ENCODE data around the gene METTL25.

Gene METTL25

GRCh38 chr12:82361461-82361915 is 3.2 kb downstream of the METTL25 start:
- no peak for TF ChIP-seq CTCF (IDR thresholded peaks at IDR 0.05; ENCODE audit: borderline replicate concordance, control extremely low read depth, extremely low read depth, insufficient read depth, missing control alignments)
- no peak for DNase-seq (ENCODE audit: low spot score)
- in situ Hi-C loops (cut with MboI; ENCODE audit: low sequenced_read_pairs, unreplicated experiment): no loop called here

GRCh38 chr12:82363990-82364389 is 5.7 kb downstream of the METTL25 start:
- no peak for TF ChIP-seq CTCF (IDR thresholded peaks at IDR 0.05; ENCODE audit: borderline replicate concordance, control extremely low read depth, extremely low read depth, insufficient read depth, missing control alignments)
- DNase-seq (ENCODE audit: low spot score): no peak
- in situ Hi-C loops (cut with MboI; ENCODE audit: low sequenced_read_pairs, unreplicated experiment): no loop called here

GRCh38 chr12:82366197-82366596 is 7.9 kb downstream of the METTL25 start:
- in situ Hi-C loops (cut with MboI; ENCODE audit: low sequenced_read_pairs, unreplicated experiment): no loop called here
- no peak for DNase-seq (ENCODE audit: low spot score)
- no peak for TF ChIP-seq CTCF (IDR thresholded peaks at IDR 0.05; ENCODE audit: borderline replicate concordance, control extremely low read depth, extremely low read depth, insufficient read depth, missing control alignments)

- DNase-seq (ENCODE audit: low spot score): no peak
- in situ Hi-C loops (cut with MboI; ENCODE audit: low sequenced_read_pairs, unreplicated experiment): loop anchor here (25.0 kb wide), 1 partner anchor 262 kb away; no protein-coding TSS in a partner anchor
- no peak for TF ChIP-seq CTCF (IDR thresholded peaks at IDR 0.05; ENCODE audit: borderline replicate concordance, control extremely low read depth, extremely low read depth, insufficient read depth, missing control alignments)
These were observed 16.9 kb downstream of the METTL25 start for GRCh38 chr12:82375201-82375600.

- TF ChIP-seq CTCF (IDR thresholded peaks at IDR 0.05; ENCODE audit: borderline replicate concordance, control extremely low read depth, extremely low read depth, insufficient read depth, missing control alignments): no peak
- in situ Hi-C loops (cut with MboI; ENCODE audit: low sequenced_read_pairs, unreplicated experiment): loop anchor here (25.0 kb wide), 1 partner anchor 258 kb away; no protein-coding TSS in a partner anchor
- no peak for DNase-seq (ENCODE audit: low spot score)
These were observed 20.7 kb downstream of the METTL25 start for GRCh38 chr12:82378997-82379396.

- in situ Hi-C loops (cut with MboI; ENCODE audit: low sequenced_read_pairs, unreplicated experiment): loop anchor here (25.0 kb wide), 1 partner anchor 253 kb away; no protein-coding TSS in a partner anchor
- peak; percentile 58 for TF ChIP-seq CTCF (IDR thresholded peaks at IDR 0.05; ENCODE audit: borderline replicate concordance, control extremely low read depth, extremely low read depth, insufficient read depth, missing control alignments)
- DNase-seq (ENCODE audit: low spot score): no peak
These were observed 25.7 kb downstream of the METTL25 start for GRCh38 chr12:82383930-82384552.

All from GM13976 (cell line).